AG04450 (cell line): Measurements from ENCODE around the gene SLC25A13. TPM values are rescaled to one million over a fixed set of nuclear protein-coding genes. Genes with fewer than 3 reads are reported as not detected.

Source experiments
- CTCF ChIA-PET: fragments of 300-600, 350-600 bp; formaldehyde crosslinking; extraction: SDS; loops from one replicate; lab custom pipeline; 2022; ENCODE audit warnings: antibody characterized with exemption, inconsistent platforms; lab: Charles Lee
- POLR2A ChIA-PET: fragments of 350-600 bp; formaldehyde crosslinking; extraction: SDS; loops from one replicate; lab custom pipeline; 2021; ENCODE audit warnings: antibody characterized with exemption, inconsistent platforms; lab: Yijun Ruan, JAX
- DNase-seq: peaks from one replicate; pipeline ENCODE4 v3.0.0-alpha.2; 2011; ENCODE audit warnings: low read depth, low spot score
- H3K27ac ChIP-seq: one replicate; pipeline ENCODE4 v1.5.1; 2012; ENCODE audit warnings: low read depth, low read length, control low read depth
- H3K27me3 ChIP-seq: one replicate; pipeline ENCODE4 v1.6.0; 2012; ENCODE audit warnings: low read length; ENCODE audit not compliant: control insufficient read depth, insufficient read depth
- H3K4me3 ChIP-seq: 2 replicates; pipeline ENCODE4 v1.5.1; 2011; ENCODE audit warnings: mild to moderate bottlenecking, low read depth, low read length, control low read depth
- H3K9me3 ChIP-seq: 2 replicates; pipeline ENCODE4 v1.5.1; 2012; ENCODE audit warnings: low read length; ENCODE audit not compliant: control insufficient read depth, insufficient read depth
- polyA plus RNA-seq: library from polyadenylated mRNA; depleted of rRNA; stranded (reverse); fragments of >200 nt; gene quantifications from 2 replicates; pipeline ENCODE4 v1.2.3, GENCODE V29; 2011
- TF ChIP-seq, protein P1 (sequence below): IDR thresholded peaks from 2 replicates; pipeline ENCODE4 v1.5.1; 2011; ENCODE audit warnings: low read depth, low read length, control low read depth, inconsistent platforms

Gene SLC25A13
- polyA plus RNA-seq, 1 experiment = 17.3 TPM

DNA sequence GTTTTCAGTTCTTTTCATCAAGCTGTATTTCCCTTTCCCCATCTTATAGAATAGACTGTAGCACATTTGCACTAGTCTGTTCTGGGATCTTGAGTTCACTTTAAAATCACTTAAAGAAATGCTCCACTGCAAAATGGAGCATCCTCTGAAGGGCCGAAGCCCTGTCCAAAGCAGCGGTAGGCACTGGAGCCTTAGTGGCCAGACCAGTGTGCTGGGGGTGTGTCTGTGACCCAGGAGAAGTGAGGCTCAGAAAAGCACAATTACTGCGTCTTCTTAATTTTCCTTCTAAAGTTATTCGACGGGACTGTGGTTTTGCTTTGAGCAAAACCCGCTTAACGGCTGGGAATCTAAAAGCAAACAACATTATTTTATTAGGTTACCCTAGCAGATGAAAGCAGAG, 205.7 kb downstream of the SLC25A13 start:
- no peak for DNase-seq
- Histone ChIP-seq H3K9me3 (no peaks in the 10 kb centered on the region), H3K27ac (no peak overlapping the region), H3K4me3 (no peak overlapping the region), H3K27me3 (no peaks in the 10 kb centered on the region)
- TF ChIP-seq, protein P1, sequence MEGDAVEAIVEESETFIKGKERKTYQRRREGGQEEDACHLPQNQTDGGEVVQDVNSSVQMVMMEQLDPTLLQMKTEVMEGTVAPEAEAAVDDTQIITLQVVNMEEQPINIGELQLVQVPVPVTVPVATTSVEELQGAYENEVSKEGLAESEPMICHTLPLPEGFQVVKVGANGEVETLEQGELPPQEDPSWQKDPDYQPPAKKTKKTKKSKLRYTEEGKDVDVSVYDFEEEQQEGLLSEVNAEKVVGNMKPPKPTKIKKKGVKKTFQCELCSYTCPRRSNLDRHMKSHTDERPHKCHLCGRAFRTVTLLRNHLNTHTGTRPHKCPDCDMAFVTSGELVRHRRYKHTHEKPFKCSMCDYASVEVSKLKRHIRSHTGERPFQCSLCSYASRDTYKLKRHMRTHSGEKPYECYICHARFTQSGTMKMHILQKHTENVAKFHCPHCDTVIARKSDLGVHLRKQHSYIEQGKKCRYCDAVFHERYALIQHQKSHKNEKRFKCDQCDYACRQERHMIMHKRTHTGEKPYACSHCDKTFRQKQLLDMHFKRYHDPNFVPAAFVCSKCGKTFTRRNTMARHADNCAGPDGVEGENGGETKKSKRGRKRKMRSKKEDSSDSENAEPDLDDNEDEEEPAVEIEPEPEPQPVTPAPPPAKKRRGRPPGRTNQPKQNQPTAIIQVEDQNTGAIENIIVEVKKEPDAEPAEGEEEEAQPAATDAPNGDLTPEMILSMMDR = no peak
- POLR2A ChIA-PET = no interaction called here
- CTCF ChIA-PET = no interaction called here

DNA sequence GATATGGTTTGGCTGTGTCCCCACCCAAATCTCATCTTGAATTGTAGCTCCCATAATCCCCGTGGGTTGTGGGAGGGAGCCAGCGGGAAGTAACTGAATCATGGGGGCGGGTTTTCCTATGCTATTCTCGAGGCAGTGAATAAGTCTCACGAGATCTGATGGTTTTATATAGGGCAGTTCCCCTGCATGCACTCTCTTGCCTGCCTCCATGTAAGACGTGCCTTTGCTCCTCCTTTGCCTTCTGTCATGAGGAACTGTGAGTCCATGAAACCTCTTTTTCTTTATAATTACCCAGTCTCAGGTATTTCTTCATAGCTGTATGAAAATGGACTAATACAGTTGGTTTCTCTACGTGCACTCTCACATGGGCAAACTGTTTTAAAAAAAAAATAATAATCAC, 207.7 kb downstream of the SLC25A13 start:
- CTCF ChIA-PET = no interaction called here
- no peak for DNase-seq
- no peak overlapping the region for H3K27ac ChIP-seq
- TF ChIP-seq, protein P1 = no peak
- H3K9me3 ChIP-seq = no peaks in the 10 kb centered on the region
- POLR2A ChIA-PET = no interaction called here
- no peak overlapping the region for H3K4me3 ChIP-seq
- H3K27me3 ChIP-seq = no peaks in the 10 kb centered on the region

DNA sequence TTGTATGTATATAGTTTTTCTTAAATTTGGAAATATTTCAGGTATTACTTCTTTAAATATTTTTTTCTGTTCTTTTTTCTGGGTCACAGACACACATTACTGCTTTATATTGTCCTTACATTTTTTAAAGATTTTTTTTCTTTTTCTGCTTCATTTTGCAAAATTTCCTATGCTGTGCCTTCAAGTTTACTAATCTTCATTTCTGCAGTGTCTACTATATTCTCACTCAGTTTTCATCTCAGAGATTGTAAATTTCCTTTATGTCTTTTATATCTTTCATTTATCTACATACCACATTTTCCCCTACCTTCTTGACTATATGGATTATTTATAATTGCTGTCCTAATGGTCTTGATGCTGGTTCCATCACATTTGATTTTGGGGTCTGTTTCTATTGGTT, 210.5 kb downstream of the SLC25A13 start:
- no peaks in the 10 kb centered on the region for H3K27me3 ChIP-seq
- no peaks in the 10 kb centered on the region for H3K9me3 ChIP-seq
- ChIA-PET POLR2A (no interaction called here), CTCF (no interaction called here)
- H3K27ac ChIP-seq = no peak overlapping the region
- TF ChIP-seq, protein P1 = no peak
- DNase-seq = no peak
- H3K4me3 ChIP-seq = no peak overlapping the region

DNA sequence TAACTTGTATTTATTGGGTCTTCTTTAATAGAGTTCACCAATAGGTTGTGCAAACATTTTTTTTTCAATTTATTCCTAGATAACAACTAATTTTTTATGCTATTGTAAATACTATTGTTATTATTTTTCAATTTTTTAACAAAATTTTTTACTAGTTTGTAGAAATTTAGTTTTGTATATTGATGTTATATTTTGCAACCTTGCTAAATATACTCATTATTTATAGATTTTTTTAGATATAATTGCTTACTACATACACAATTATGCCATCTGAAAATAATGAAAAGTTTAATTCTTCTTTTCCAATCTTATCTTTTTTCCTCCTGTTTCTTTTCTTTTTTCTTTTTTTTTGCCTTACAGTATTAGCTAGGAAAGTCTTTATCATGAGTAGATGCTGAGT, 216.9 kb downstream of the SLC25A13 start:
- no peak overlapping the region for H3K27ac ChIP-seq
- no peak overlapping the region for H3K4me3 ChIP-seq
- POLR2A ChIA-PET = no interaction called here
- no peaks in the 10 kb centered on the region for H3K27me3 ChIP-seq
- no peak for DNase-seq
- no peaks in the 10 kb centered on the region for H3K9me3 ChIP-seq
- CTCF ChIA-PET = no interaction called here
- TF ChIP-seq, protein P1 = no peak

DNA sequence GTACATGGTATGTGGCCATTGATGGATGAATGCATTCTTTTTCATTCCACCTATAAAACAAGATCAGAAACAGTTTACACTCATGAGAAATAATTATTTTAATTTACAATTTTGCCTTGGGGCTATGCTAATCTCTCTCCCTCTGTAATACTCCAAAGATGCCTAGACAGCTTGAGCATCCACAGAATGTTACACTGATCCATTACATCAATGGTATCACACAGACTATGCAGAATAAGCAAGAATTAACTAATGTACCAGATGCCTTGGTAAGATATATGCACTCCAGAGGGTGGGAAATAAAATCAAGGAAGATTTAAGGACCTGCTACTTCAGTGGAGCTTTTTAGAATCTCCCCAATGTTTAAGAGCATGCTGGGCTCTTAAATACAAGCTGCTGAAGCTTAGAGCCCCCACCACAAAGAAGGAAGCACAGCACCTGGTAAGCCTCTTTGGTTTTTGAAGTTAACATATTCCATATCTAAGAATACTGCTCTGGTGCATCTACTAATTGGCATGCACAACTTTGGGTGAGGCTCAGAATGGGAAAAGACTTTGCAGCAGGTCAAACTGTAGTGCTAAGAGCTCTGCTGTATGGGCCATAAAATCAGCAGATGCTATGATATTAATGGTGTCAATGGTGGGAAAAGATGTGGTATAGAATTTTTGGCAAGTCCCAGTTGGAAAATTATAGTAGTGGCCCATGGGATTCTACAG, 219.6 kb downstream of the SLC25A13 start:
- ChIA-PET POLR2A (no interaction called here), CTCF (no interaction called here)
- no peak for DNase-seq
- TF ChIP-seq, protein P1 = no peak
- Histone ChIP-seq H3K27ac (no peak overlapping the region), H3K9me3 (no peaks in the 10 kb centered on the region; the same call in 1 of the 2 replicates), H3K27me3 (no peaks in the 10 kb centered on the region), H3K4me3 (no peak overlapping the region)
